ENCODE measurements around the gene MGAT4C.
"Not testable (repeated sequence)": the region's sequence is repeated elsewhere in the genome, so short reads cannot be mapped to it uniquely, and the experiment has no call there.

The MGAT4C gene

GRCh38 chr12:86081843-86082242 is 174.3 kb downstream of the MGAT4C start:
- H3K4me3 ChIP-seq (ENCODE audit: low read depth, low read length) = no peak overlapping the region
- no peak for DNase-seq (ENCODE audit: low read depth)
- TF ChIP-seq, protein P1, sequence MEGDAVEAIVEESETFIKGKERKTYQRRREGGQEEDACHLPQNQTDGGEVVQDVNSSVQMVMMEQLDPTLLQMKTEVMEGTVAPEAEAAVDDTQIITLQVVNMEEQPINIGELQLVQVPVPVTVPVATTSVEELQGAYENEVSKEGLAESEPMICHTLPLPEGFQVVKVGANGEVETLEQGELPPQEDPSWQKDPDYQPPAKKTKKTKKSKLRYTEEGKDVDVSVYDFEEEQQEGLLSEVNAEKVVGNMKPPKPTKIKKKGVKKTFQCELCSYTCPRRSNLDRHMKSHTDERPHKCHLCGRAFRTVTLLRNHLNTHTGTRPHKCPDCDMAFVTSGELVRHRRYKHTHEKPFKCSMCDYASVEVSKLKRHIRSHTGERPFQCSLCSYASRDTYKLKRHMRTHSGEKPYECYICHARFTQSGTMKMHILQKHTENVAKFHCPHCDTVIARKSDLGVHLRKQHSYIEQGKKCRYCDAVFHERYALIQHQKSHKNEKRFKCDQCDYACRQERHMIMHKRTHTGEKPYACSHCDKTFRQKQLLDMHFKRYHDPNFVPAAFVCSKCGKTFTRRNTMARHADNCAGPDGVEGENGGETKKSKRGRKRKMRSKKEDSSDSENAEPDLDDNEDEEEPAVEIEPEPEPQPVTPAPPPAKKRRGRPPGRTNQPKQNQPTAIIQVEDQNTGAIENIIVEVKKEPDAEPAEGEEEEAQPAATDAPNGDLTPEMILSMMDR (IDR thresholded peaks at IDR 0.05; ENCODE audit: control insufficient read depth, extremely low read depth, insufficient read depth) = no peak

DNA sequence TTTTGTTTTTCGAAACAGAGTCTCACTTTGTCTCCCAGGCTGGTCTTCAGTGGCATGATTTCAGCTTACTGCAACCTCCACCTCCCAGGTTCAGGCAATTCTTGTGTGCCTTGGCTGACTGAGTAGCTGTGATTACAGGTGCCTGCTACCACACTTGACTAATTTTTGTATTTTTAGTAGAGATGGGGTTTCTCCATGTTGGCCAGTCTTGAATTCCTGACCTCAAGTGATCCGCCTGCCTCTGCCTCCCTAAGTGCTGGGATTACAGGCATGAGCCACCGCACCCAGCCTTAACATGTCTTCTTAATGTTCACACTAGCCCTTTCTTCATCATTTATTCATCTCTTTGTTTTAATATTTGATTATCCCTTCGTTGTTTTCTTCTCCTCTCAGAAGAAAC is 197.1 kb downstream of the MGAT4C start:
- not testable (repeated sequence) for DNase-seq (ENCODE audit: low read depth)

DNA sequence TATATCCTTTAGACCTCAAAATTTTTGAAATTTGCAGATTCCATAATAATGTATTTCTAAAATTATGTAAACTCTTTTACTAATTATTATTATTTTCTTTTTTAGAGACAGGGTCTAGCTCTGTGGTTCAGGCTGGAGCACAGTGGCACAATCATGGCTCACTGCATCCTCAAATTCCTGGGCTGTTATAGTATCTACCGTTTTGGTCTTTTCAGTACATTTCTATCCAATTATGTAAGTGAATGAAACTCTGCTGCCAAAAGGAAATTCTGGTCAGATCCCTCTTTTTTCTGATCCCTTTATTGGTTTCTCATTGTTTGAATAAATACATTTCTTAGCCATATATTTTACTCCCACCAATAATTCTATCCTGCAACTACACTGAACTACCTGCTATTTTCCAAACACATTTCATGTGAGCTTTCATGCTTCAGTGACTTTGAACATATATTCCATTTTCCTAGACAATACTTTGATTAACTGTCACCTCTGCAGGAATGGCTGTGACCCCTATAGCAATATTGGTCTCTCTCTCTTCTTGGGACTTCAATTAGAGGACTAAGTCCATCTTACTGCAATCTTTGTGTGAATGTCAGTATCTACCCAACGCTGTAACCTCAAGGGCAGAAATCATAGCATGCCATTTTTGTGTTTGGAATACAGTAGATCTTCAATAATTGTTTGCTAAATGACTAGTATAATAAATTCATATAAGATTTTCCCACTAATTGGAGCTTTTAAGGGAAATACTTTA is 198.9 kb downstream of the MGAT4C start:
- H3K4me3 ChIP-seq (ENCODE audit: low read depth, low read length) = no peak overlapping the region
- TF ChIP-seq, protein P1 (IDR thresholded peaks at IDR 0.05; ENCODE audit: control insufficient read depth, extremely low read depth, insufficient read depth) = no peak
- no peak for DNase-seq (ENCODE audit: low read depth)

More for the DNA sequence above, 197.1 kb downstream of the MGAT4C start:
- not testable (repeated sequence) for H3K4me3 ChIP-seq (ENCODE audit: low read depth, low read length)

DNA sequence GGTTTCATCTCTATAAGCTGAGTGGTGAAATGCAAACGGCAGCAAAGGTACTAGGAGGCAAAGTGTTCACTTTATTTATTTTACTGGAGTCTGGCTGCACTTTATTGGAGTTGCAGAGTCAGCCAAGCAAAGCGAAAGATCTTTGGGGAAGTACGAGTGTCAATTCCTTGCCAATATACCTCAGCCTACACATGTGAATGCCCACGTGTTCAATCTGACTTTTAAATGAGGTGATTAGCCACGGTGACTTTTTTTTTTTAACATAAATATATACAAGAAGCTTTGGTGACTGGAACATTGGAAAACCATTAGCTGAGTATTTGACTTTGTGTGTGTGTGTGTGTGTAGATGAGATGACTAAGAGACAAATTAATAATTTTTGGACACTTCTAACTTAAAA is 203.3 kb downstream of the MGAT4C start:
- H3K4me3 ChIP-seq (ENCODE audit: low read depth, low read length) = no peak overlapping the region
- TF ChIP-seq, protein P1 (IDR thresholded peaks at IDR 0.05; ENCODE audit: control insufficient read depth, extremely low read depth, insufficient read depth) = no peak
- DNase-seq (ENCODE audit: low read depth) = peak; percentile 19

DNA sequence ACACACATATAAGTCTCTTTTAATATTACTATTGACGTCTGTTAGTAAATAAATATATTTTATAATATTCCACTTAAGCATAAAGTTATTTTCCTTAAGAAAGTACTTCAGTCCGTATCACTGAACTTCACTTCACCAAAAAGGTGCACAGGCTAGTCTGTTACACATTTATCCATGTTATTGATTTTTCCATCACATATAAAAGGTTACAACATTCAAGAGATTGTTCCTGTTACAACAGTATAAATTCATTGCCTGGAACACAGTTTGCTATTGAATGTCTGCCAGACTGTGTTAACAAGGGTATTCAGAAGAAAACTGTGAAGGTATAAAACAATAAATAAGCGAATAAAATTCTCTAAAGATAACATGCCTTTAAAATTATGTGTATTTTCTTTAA is 206.2 kb downstream of the MGAT4C start:
- no peak for DNase-seq (ENCODE audit: low read depth)
- TF ChIP-seq, protein P1 (IDR thresholded peaks at IDR 0.05; ENCODE audit: control insufficient read depth, extremely low read depth, insufficient read depth) = no peak
- H3K4me3 ChIP-seq (ENCODE audit: low read depth, low read length) = no peak overlapping the region

DNA sequence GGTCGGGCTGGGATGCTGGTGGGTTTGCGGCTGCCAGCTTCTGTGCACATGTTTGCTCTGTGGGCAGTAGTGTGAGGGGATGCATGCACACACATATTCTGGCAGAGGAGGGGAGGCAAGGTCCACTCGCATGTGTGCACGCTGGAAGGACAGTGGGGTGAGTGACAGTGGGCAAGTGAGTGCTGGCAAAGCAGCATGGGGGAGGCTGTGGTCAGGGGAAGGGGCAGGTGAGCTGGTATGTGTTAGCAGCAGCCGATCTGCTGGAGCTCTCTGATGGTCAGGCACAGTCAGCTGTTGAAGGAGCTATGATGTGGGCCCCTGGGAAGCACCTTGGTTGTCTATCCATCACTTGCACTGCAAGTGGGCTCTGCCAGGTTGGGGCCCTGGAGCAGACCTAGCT is 211.8 kb downstream of the MGAT4C start:
- no peak overlapping the region for H3K4me3 ChIP-seq (ENCODE audit: low read depth, low read length)
- no peak for DNase-seq (ENCODE audit: low read depth)
- TF ChIP-seq, protein P1 (IDR thresholded peaks at IDR 0.05; ENCODE audit: control insufficient read depth, extremely low read depth, insufficient read depth) = no peak

DNA sequence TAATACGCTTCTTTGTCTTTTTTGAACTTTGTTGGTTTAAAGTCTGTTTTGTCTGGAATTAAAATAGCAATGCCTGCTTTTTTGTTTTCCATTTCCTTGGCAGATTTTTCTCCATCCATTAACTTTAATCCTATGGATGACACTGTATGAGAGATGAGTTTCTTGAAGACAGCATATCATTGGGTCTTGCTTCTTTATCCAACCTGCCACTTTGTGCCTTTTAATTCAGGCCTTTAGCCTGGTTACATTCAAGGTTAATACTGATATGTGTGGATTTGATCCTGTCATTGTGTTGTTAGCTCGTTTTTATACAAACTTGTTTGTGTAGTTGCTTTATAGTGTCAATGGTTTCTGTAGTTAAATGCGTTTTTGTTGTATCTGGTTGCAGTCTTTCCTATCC is 214.1 kb downstream of the MGAT4C start:
- TF ChIP-seq, protein P1 (IDR thresholded peaks at IDR 0.05; ENCODE audit: control insufficient read depth, extremely low read depth, insufficient read depth) = no peak
- DNase-seq (ENCODE audit: low read depth) = no peak
- H3K4me3 ChIP-seq (ENCODE audit: low read depth, low read length) = no peak overlapping the region
